Measurements from ENCODE around the gene MGAT4C. TPM values are rescaled to one million over a fixed set of nuclear protein-coding genes. Genes with fewer than 3 reads are reported as not detected.

MGAT4C gene
- total RNA-seq, 1 experiment from 2014 or later = 10.3 TPM

- H3K4me3 ChIP-seq (ENCODE audit: low read depth, low read length, poor library complexity, severe bottlenecking) = no peak overlapping the region
- H3K4me1 ChIP-seq (ENCODE audit: insufficient read depth, low read length, poor library complexity, severe bottlenecking) = peaks cover 32% of the 10 kb centered on the region
- BruUV-seq (replicated peaks) = no TSS peak
- no peaks in the 10 kb centered on the region for H3K27me3 ChIP-seq (replicated peaks; ENCODE audit: insufficient read depth, low read depth, low read length, poor library complexity)
- H3K27ac ChIP-seq (ENCODE audit: low read depth, low read length, poor library complexity, severe bottlenecking) = peak overlapping the region; percentile 38
- no peaks in the 10 kb centered on the region for H3K9me3 ChIP-seq (ENCODE audit: low read depth, low read length, poor library complexity, severe bottlenecking)
- no peak for DNase-seq (ENCODE audit: low spot score)
- ChIA-PET POLR2A (ENCODE audit: low non-redundant PET) (no interaction called here), CTCF (no interaction called here)
- intact Hi-C loops (cut with micrococcal nuclease; ENCODE audit: unreplicated experiment) = loop anchor here (5.0 kb wide), 1 partner anchor 59 kb away; no protein-coding TSS in a partner anchor
- TF ChIP-seq EZH2 (IDR thresholded peaks at IDR 0.05; ENCODE audit: borderline replicate concordance, low read depth, low read length, poor library complexity, severe bottlenecking) (no peak), CTCF (conservative IDR thresholded peaks at IDR 0.05; ENCODE audit: low read depth, low read length) (no peak)
- no peaks in the 10 kb centered on the region for H3K36me3 ChIP-seq (ENCODE audit: insufficient read depth, low read length, poor library complexity, severe bottlenecking)
These were observed 68.0 kb downstream of the MGAT4C start for GRCh38 chr12:86188226-86188625.

- intact Hi-C loops (cut with micrococcal nuclease; ENCODE audit: unreplicated experiment) = loop anchor here (5.0 kb wide), 1 partner anchor 61 kb away; no protein-coding TSS in a partner anchor
- Histone ChIP-seq H3K27ac (ENCODE audit: low read depth, low read length, poor library complexity, severe bottlenecking) (no peak overlapping the region), H3K4me3 (ENCODE audit: low read depth, low read length, poor library complexity, severe bottlenecking) (no peak overlapping the region), H3K36me3 (ENCODE audit: insufficient read depth, low read length, poor library complexity, severe bottlenecking) (no peaks in the 10 kb centered on the region), H3K4me1 (ENCODE audit: insufficient read depth, low read length, poor library complexity, severe bottlenecking) (peaks cover 32% of the 10 kb centered on the region), H3K9me3 (ENCODE audit: low read depth, low read length, poor library complexity, severe bottlenecking) (no peaks in the 10 kb centered on the region), H3K27me3 (replicated peaks; ENCODE audit: insufficient read depth, low read depth, low read length, poor library complexity) (no peaks in the 10 kb centered on the region)
- DNase-seq (ENCODE audit: low spot score) = no peak
- TF ChIP-seq EZH2 (IDR thresholded peaks at IDR 0.05; ENCODE audit: borderline replicate concordance, low read depth, low read length, poor library complexity, severe bottlenecking) (no peak), CTCF (conservative IDR thresholded peaks at IDR 0.05; ENCODE audit: low read depth, low read length) (peak; percentile 35; the same call in 1 of the 2 replicates)
- no TSS peak for BruUV-seq (replicated peaks)
- ChIA-PET POLR2A (ENCODE audit: low non-redundant PET) (no interaction called here), CTCF (interaction anchor here (0.5 kb wide), 1 partner anchor 27 kb away, joined by 3 read pairs; no protein-coding TSS in a partner anchor)
These were observed 69.7 kb downstream of the MGAT4C start for GRCh38 chr12:86186449-86186848.

- H3K4me3 ChIP-seq (ENCODE audit: low read depth, low read length, poor library complexity, severe bottlenecking) = no peak overlapping the region
- ChIA-PET CTCF (no interaction called here), POLR2A (ENCODE audit: low non-redundant PET) (no interaction called here)
- H3K27ac ChIP-seq (ENCODE audit: low read depth, low read length, poor library complexity, severe bottlenecking) = no peak overlapping the region
- no peaks in the 10 kb centered on the region for H3K36me3 ChIP-seq (ENCODE audit: insufficient read depth, low read length, poor library complexity, severe bottlenecking)
- peaks cover 5% of the 10 kb centered on the region for H3K4me1 ChIP-seq (ENCODE audit: insufficient read depth, low read length, poor library complexity, severe bottlenecking)
- no peaks in the 10 kb centered on the region for H3K9me3 ChIP-seq (ENCODE audit: low read depth, low read length, poor library complexity, severe bottlenecking)
- DNase-seq (ENCODE audit: low spot score) = no peak
- TF ChIP-seq CTCF (conservative IDR thresholded peaks at IDR 0.05; ENCODE audit: low read depth, low read length) (no peak), EZH2 (IDR thresholded peaks at IDR 0.05; ENCODE audit: borderline replicate concordance, low read depth, low read length, poor library complexity, severe bottlenecking) (no peak)
- no TSS peak for BruUV-seq (replicated peaks)
- intact Hi-C loops (cut with micrococcal nuclease; ENCODE audit: unreplicated experiment) = loop anchor here (10.0 kb wide), 1 partner anchor 215 kb away; no protein-coding TSS in a partner anchor
- no peaks in the 10 kb centered on the region for H3K27me3 ChIP-seq (replicated peaks; ENCODE audit: insufficient read depth, low read depth, low read length, poor library complexity)
These were observed 76.3 kb downstream of the MGAT4C start for GRCh38 chr12:86179855-86180254.
